B cell (primary cell): Measurements from ENCODE around the gene CACNB2. TPM values are rescaled to one million over a fixed set of nuclear protein-coding genes. Genes with fewer than 3 reads are reported as not detected.

Experiments used
- ATAC-seq: fragments of 200-7000 bp; cut with Tn5 transposase; one replicate; pipeline ENCODE4 v1.10.0; 2021; ENCODE audit warnings: low read depth, mild to moderate bottlenecking, moderate number of reproducible peaks, moderate library complexity
- CTCF ChIA-PET: fragments of 350-600 bp; sonication (Branson Sonifier 250); formaldehyde crosslinking; loops from one replicate; lab custom pipeline; 2021; ENCODE audit warnings: antibody characterized with exemption, inconsistent platforms; lab: Charles Lee
- POLR2A ChIA-PET: fragments of 350-600 bp; sonication (Branson Sonifier 250); formaldehyde crosslinking; loops from one replicate; lab custom pipeline; 2021; ENCODE audit warnings: antibody characterized with exemption; lab: Charles Lee
- DNase-seq: peaks from one replicate; pipeline ENCODE4 v3.0.0; 2013
- H2AFZ ChIP-seq: 2 replicates; pipeline ENCODE4 v1.6.1; 2012; ENCODE audit warnings: mild to moderate bottlenecking, low read depth, low read length; ENCODE audit not compliant: insufficient read depth, poor library complexity, severe bottlenecking
- H3K27ac ChIP-seq, 2 donors: 1 replicate in 1 of 2; 2 replicates in 1 of 2; pipeline ENCODE4 v1.5.1; 2012 to 2013; ENCODE audit warnings: low read length in 2 of 2, mild to moderate bottlenecking in 2 of 2, moderate library complexity in 1 of 2
- H3K27me3 ChIP-seq, 4 experiments: fragments of 200-600 bp in 1 of 4; sonication (generic) in 1 of 4; replicated peaks in 1 of 4; 1 replicate in 2 of 4; 2 replicates in 2 of 4; pipeline versions ENCODE4 v1.6.1 to v1.7.0; 2013 to 2016; ENCODE audit warnings: low read length in 3 of 4, mild to moderate bottlenecking in 2 of 4, mixed read lengths in 1 of 4, moderate library complexity in 1 of 4; ENCODE audit not compliant: insufficient read depth in 4 of 4, control insufficient read depth in 3 of 4; ENCODE audit errors: control extremely low read depth in 1 of 4
- H3K36me3 ChIP-seq, 2 experiments: replicated peaks in 1 of 2; 1 replicate in 1 of 2; 2 replicates in 1 of 2; pipeline versions ENCODE4 v1.6.1 to v1.7.1; 2013; ENCODE audit warnings: low read length in 1 of 2; ENCODE audit not compliant: insufficient read depth in 2 of 2, control insufficient read depth in 1 of 2; ENCODE audit errors: control extremely low read depth in 1 of 2, extremely low read depth in 1 of 2
- H3K4me1 ChIP-seq, 2 donors: fragments of 200-600 bp in 1 of 2; sonication (generic) in 1 of 2; 1 replicate in 1 of 2; 2 replicates in 1 of 2; pipeline versions ENCODE4 v1.5.1 to v1.6.1; 2013 to 2017; ENCODE audit warnings: low read length in 2 of 2; ENCODE audit not compliant: control insufficient read depth in 2 of 2, insufficient read depth in 2 of 2
- H3K4me2 ChIP-seq: replicated peaks from 2 replicates; pipeline ENCODE3; 2012; ENCODE audit warnings: mild to moderate bottlenecking, low read depth, low read length; ENCODE audit not compliant: poor library complexity, severe bottlenecking
- H3K4me3 ChIP-seq, 5 experiments: fragments of 200-600 bp in 1 of 5; sonication (generic) in 1 of 5; 1 replicate in 3 of 5; 2 replicates in 2 of 5; pipeline versions ENCODE4 v1.5.1 to v1.7.0; 2011 to 2016; ENCODE audit warnings: low read length in 4 of 5, mild to moderate bottlenecking in 4 of 5, low read depth in 2 of 5, control low read depth in 1 of 5, moderate library complexity in 1 of 5; ENCODE audit not compliant: insufficient read depth in 1 of 5; ENCODE audit errors: control extremely low read depth in 1 of 5, extremely low read depth in 1 of 5
- H3K79me2 ChIP-seq: fragments of 200-600 bp; sonication (generic); one replicate; pipeline ENCODE4 v1.6.0; 2016; ENCODE audit warnings: low read length; ENCODE audit not compliant: control insufficient read depth, insufficient read depth
- H3K9ac ChIP-seq: fragments of 200-600 bp; sonication (generic); 2 replicates; pipeline ENCODE4 v1.6.1; 2017; ENCODE audit warnings: mild to moderate bottlenecking, low read length, moderate library complexity
- H3K9me3 ChIP-seq, 3 donors: one replicate each; pipeline versions ENCODE4 v1.6.1 to v1.7.1; 2013; ENCODE audit warnings: low read length in 2 of 3; ENCODE audit not compliant: control insufficient read depth in 2 of 3, insufficient read depth in 1 of 3; ENCODE audit errors: control extremely low read depth in 1 of 3
- H4K20me1 ChIP-seq: 2 replicates; pipeline ENCODE4 v1.6.0; 2012; ENCODE audit warnings: mild to moderate bottlenecking, low read length; ENCODE audit not compliant: insufficient read depth, control insufficient read depth, poor library complexity, severe bottlenecking
- H3K27ac Mint-ChIP-seq: one replicate; pipeline ENCODE4 v1.8.0; 2021; ENCODE audit warnings: mixed read lengths
- H3K27me3 Mint-ChIP-seq: one replicate; pipeline ENCODE4 v1.8.0; 2021; ENCODE audit warnings: mixed read lengths
- H3K4me1 Mint-ChIP-seq: one replicate; pipeline ENCODE4 v1.8.0; 2021; ENCODE audit warnings: mixed read lengths
- H3K4me3 Mint-ChIP-seq: one replicate; pipeline ENCODE4 v1.8.0; 2021; ENCODE audit warnings: mixed read lengths
- H3K9me3 Mint-ChIP-seq: one replicate; pipeline ENCODE4 v1.8.0; 2022; ENCODE audit warnings: mixed read lengths; ENCODE audit not compliant: insufficient read depth
- CTCF ChIP-seq: fragments of 200-600 bp; IDR thresholded peaks from one replicate; pipeline ENCODE4 v1.8.0; 2022; ENCODE audit warnings: antibody characterized with exemption, mild to moderate bottlenecking
- EZH2 ChIP-seq: IDR thresholded peaks from 2 replicates; pipeline ENCODE4 v1.6.1; 2012; ENCODE audit warnings: borderline replicate concordance, low read depth, mild to moderate bottlenecking, moderate library complexity, low read length; ENCODE audit not compliant: insufficient read depth, poor library complexity, severe bottlenecking
- WGBS: methylation state at CpG from one replicate; pipeline ENCODE4 v1.1.5; 2013; ENCODE audit warnings: missing lambda C conversion rate; ENCODE audit not compliant: insufficient coverage; 5-methylcytosine and 5-hydroxymethylcytosine counted together
- intact Hi-C: fragments of 100-400 bp; cut with micrococcal nuclease; formaldehyde crosslinking; loops from one replicate; pipeline ENCODE4 v1.10.0; 2022
- polyA plus RNA-seq: library from polyadenylated mRNA; depleted of rRNA; stranded (reverse); fragments of >200 nt; gene quantifications from 2 replicates; pipeline ENCODE4 v1.2.3, GENCODE V29; 2012
- total RNA-seq, 2 donors: library from RNA; stranded (reverse); fragments of 120-200 nt in 1 of 2; gene quantifications; 1 replicate in 1 of 2; 2 replicates in 1 of 2; pipeline versions ENCODE4 v1.2.3 to v1.2.4, GENCODE V29; 2013 to 2022

Gene CACNB2
- total and polyA plus RNA-seq, 2 donors (not counting 1 experiment from before 2014, with no cell fraction given) = not detected

GRCh38 chr10:18368273-18368672 lies 228.0 kb downstream of the CACNB2 start:
- Mint-ChIP-seq H3K9me3 (no peaks in the 10 kb centered on the region), H3K27me3 (no peaks in the 10 kb centered on the region), H3K4me3 (no peak overlapping the region), H3K4me1 (no peaks in the 10 kb centered on the region), H3K27ac (no peak overlapping the region)
- no CpG with 5 or more reads among the region's 3 CpGs for WGBS
- ATAC-seq (no peak), DNase-seq (no peak)
- Histone ChIP-seq H3K4me3 (no peak overlapping the region), H3K9me3 (no peaks in the 10 kb centered on the region), H3K27ac (no peak overlapping the region), H3K27me3 (no peaks in the 10 kb centered on the region), H3K4me2 (no peak overlapping the region), H3K36me3 (no peaks in the 10 kb centered on the region), H4K20me1 (no peaks in the 10 kb centered on the region), H2AFZ (no peak overlapping the region), H3K4me1 (no peaks in the 10 kb centered on the region), H3K79me2 (no peaks in the 10 kb centered on the region), H3K9ac (no peak overlapping the region)
- no peak for TF ChIP-seq EZH2
- no peak for TF ChIP-seq CTCF
- CTCF ChIA-PET = no interaction called here
- POLR2A ChIA-PET = no interaction called here
- intact Hi-C loops = no loop called here

- H3K27ac ChIP-seq = no peak overlapping the region
- CTCF ChIA-PET = no interaction called here
- Mint-ChIP-seq H3K27me3 (no peaks in the 10 kb centered on the region), H3K4me3 (no peak overlapping the region), H3K27ac (no peak overlapping the region), H3K4me1 (no peaks in the 10 kb centered on the region), H3K9me3 (no peaks in the 10 kb centered on the region)
- H3K79me2 ChIP-seq = no peaks in the 10 kb centered on the region
- H3K4me3 ChIP-seq = no peak overlapping the region
- no peaks in the 10 kb centered on the region for H3K9me3 ChIP-seq
- POLR2A ChIA-PET = no interaction called here
- no peak overlapping the region for H2AFZ ChIP-seq
- DNase-seq (no peak), ATAC-seq (no peak)
- intact Hi-C loops = no loop called here
- H3K9ac ChIP-seq = no peak overlapping the region
- H3K36me3 ChIP-seq = no peaks in the 10 kb centered on the region
- H3K4me1 ChIP-seq = no peaks in the 10 kb centered on the region
- H3K27me3 ChIP-seq = no peaks in the 10 kb centered on the region
- H3K4me2 ChIP-seq = no peak overlapping the region
- WGBS = no CpG with 5 or more reads among the region's 1 CpG
- H4K20me1 ChIP-seq = no peaks in the 10 kb centered on the region
- no peak for TF ChIP-seq EZH2
- no peak for TF ChIP-seq CTCF
Measured at GRCh38 chr10:18368682-18369081, 228.5 kb downstream of the CACNB2 start.
